ENCODE results near the gene SYNDIG1. TPM values are rescaled to one million over a fixed set of nuclear protein-coding genes. Genes with fewer than 3 reads are reported as not detected.

SYNDIG1 gene
- total and polyA plus RNA-seq, 2 experiments from 2014 or later, result 1.7 to 2.4 TPM

- Histone ChIP-seq H3K9me3 (ENCODE audit: low read depth) (no peaks in the 10 kb centered on the region), H3K27me3 (no peaks in the 10 kb centered on the region), H3K4me1 (ENCODE audit: low read depth) (peaks cover 20% of the 10 kb centered on the region), H3K36me3 (no peaks in the 10 kb centered on the region), H3K4me3 (no peak overlapping the region), H3K27ac (no peak overlapping the region)
- DNase-seq (ENCODE audit: low read depth in 1 of 2, low spot score in 1 of 2), result no peak
- TF ChIP-seq, protein P1, sequence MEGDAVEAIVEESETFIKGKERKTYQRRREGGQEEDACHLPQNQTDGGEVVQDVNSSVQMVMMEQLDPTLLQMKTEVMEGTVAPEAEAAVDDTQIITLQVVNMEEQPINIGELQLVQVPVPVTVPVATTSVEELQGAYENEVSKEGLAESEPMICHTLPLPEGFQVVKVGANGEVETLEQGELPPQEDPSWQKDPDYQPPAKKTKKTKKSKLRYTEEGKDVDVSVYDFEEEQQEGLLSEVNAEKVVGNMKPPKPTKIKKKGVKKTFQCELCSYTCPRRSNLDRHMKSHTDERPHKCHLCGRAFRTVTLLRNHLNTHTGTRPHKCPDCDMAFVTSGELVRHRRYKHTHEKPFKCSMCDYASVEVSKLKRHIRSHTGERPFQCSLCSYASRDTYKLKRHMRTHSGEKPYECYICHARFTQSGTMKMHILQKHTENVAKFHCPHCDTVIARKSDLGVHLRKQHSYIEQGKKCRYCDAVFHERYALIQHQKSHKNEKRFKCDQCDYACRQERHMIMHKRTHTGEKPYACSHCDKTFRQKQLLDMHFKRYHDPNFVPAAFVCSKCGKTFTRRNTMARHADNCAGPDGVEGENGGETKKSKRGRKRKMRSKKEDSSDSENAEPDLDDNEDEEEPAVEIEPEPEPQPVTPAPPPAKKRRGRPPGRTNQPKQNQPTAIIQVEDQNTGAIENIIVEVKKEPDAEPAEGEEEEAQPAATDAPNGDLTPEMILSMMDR (IDR thresholded peaks at IDR 0.05; ENCODE audit: low read depth, low read length), result no peak
Observed at GRCh38 chr20:24498641-24499040, 29.2 kb downstream of the SYNDIG1 start.

DNA sequence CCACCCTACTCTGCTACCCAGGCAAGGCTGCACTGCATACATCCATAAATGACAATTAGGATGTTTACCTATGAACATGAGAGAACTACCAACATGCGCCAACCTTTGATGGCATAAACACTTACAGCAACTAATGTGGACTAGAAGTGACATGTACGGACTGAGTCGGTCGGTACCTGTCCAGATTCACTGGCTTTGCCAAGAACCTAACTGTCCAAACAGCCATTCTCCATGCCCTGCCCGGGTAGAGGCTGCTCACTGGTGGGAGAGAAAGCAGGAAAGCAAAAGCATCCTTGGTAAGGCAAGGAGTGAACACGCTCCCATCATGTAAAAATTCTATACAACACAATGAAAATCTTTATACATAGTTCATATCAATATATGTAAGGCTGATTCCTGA lies 30.0 kb downstream of the SYNDIG1 start:
- no peaks in the 10 kb centered on the region for H3K9me3 ChIP-seq (ENCODE audit: low read depth)
- no peak overlapping the region for H3K27ac ChIP-seq
- no peaks in the 10 kb centered on the region for H3K36me3 ChIP-seq
- TF ChIP-seq, protein P1 (IDR thresholded peaks at IDR 0.05; ENCODE audit: low read depth, low read length), result no peak
- H3K4me1 ChIP-seq (ENCODE audit: low read depth), result peaks cover 28% of the 10 kb centered on the region
- H3K4me3 ChIP-seq, result no peak overlapping the region
- no peak for DNase-seq (ENCODE audit: low read depth in 1 of 2, low spot score in 1 of 2)
- no peaks in the 10 kb centered on the region for H3K27me3 ChIP-seq

DNA sequence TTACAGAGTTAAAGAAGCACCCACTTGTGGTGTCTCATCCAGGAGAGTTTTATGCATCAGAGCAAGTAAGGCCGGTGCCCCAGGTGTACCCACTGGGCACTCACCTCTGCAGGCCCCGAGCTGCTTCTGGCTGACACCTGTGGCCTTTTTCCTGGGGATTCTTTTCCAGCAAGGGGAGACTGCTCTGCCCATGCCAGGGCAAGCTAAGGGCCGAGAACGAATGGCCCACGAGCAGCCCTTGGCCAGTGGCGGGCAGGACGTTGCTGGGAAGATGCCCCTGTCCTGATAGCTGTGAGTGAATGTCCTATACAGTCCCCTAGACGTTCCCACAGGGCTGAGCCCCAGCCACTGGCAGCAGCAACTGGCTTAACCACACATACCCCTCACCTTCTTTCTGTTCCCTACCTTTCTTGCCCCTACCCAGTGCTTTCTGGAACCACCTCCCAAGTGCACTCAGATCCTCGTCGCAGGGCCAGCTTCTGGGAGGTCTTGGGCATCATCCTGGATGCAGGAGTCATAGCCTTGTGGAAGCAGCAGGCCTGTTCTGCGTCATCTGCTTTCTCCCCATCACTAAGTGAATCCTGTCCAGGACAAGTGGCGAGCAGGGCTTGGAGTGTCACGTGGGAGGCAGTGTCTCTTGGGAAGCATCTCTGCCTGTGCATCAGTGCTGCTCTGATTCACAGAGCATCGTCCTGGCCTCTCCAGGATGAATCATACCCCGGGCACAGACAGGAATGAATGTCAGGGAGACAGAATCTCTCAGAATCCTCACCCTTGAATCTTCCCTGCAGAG lies 32.5 kb downstream of the SYNDIG1 start:
- peak in 1 of 2 donors; percentile 58 for DNase-seq (ENCODE audit: low read depth in 1 of 2, low spot score in 1 of 2)
- H3K36me3 ChIP-seq, result no peaks in the 10 kb centered on the region
- no peak overlapping the region for H3K4me3 ChIP-seq
- TF ChIP-seq, protein P1 (IDR thresholded peaks at IDR 0.05; ENCODE audit: low read depth, low read length), result no peak
- H3K27ac ChIP-seq, result no peak overlapping the region
- H3K9me3 ChIP-seq (ENCODE audit: low read depth), result no peaks in the 10 kb centered on the region
- no peaks in the 10 kb centered on the region for H3K27me3 ChIP-seq
- peaks cover 30% of the 10 kb centered on the region for H3K4me1 ChIP-seq (ENCODE audit: low read depth)

DNA sequence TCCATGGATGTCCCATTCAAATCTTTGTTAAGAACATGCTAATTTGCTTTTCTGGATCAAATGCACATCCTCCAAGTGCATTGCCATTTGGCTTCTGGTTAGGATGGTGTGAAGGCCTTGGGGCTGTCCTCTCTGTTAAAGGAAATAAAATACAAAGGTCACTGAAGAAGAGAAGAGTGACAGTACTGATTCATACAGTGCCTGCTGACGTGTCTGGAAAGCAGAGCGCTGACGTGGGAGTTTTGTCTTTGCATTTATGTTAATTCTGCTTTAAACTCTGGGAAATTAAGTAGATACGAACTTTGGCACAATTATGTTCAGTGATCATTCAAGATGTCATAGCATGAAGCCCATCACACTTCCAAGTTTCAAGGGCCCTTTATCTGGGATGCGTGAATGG lies 33.2 kb downstream of the SYNDIG1 start:
- peak overlapping the region; percentile 88 for H3K27ac ChIP-seq
- DNase-seq (ENCODE audit: low read depth in 1 of 2, low spot score in 1 of 2), result peak in 1 of 2 donors; percentile 10
- no peak overlapping the region for H3K4me3 ChIP-seq
- H3K27me3 ChIP-seq, result no peaks in the 10 kb centered on the region
- no peaks in the 10 kb centered on the region for H3K9me3 ChIP-seq (ENCODE audit: low read depth)
- peaks cover 27% of the 10 kb centered on the region for H3K4me1 ChIP-seq (ENCODE audit: low read depth)
- TF ChIP-seq, protein P1 (IDR thresholded peaks at IDR 0.05; ENCODE audit: low read depth, low read length), result no peak
- no peaks in the 10 kb centered on the region for H3K36me3 ChIP-seq

- peak overlapping the region; percentile 88 for H3K27ac ChIP-seq
- H3K27me3 ChIP-seq, result no peaks in the 10 kb centered on the region
- H3K4me1 ChIP-seq (ENCODE audit: low read depth), result peaks cover 30% of the 10 kb centered on the region
- no peaks in the 10 kb centered on the region for H3K36me3 ChIP-seq
- no peaks in the 10 kb centered on the region for H3K9me3 ChIP-seq (ENCODE audit: low read depth)
- H3K4me3 ChIP-seq, result no peak overlapping the region
- DNase-seq (ENCODE audit: low read depth in 1 of 2, low spot score in 1 of 2), result peak; percentile 41 to 77
- TF ChIP-seq, protein P1 (IDR thresholded peaks at IDR 0.05; ENCODE audit: low read depth, low read length), result no peak
Observed at GRCh38 chr20:24503352-24503931, 34.0 kb downstream of the SYNDIG1 start.

All from cardiac muscle cell (in vitro differentiated cells and primary cell).